Neural crest cell (in vitro differentiated cells): Measurements from ENCODE around the gene PLA2G2E. TPM values are rescaled to one million over a fixed set of nuclear protein-coding genes. Genes with fewer than 3 reads are reported as not detected.
"Not testable (repeated sequence)": the region's sequence is repeated elsewhere in the genome, so short reads cannot be mapped to it uniquely, and the experiment has no call there.

Experiments
- DNase-seq: peaks from one replicate; pipeline ENCODE4 v3.0.0; 2021; ENCODE audit warnings: low read depth, mixed read lengths, low spot score
- H3K27ac Mint-ChIP-seq: one replicate; pipeline ENCODE4 v1.8.0; 2021; ENCODE audit warnings: mild to moderate bottlenecking, mixed read lengths; ENCODE audit not compliant: unreplicated experiment
- H3K27me3 Mint-ChIP-seq: 2 replicates; pipeline ENCODE4 v1.8.0; 2021; ENCODE audit warnings: low read depth, mild to moderate bottlenecking, mixed read lengths
- H3K36me3 Mint-ChIP-seq: 2 replicates; pipeline ENCODE4 v1.8.0; 2021; ENCODE audit warnings: low read depth, mild to moderate bottlenecking, mixed read lengths
- H3K4me1 Mint-ChIP-seq: 2 replicates; pipeline ENCODE4 v1.8.0; 2021; ENCODE audit warnings: mixed read lengths
- H3K4me3 Mint-ChIP-seq: one replicate; pipeline ENCODE4 v1.8.0; 2021; ENCODE audit warnings: mild to moderate bottlenecking, mixed read lengths
- H3K9me3 Mint-ChIP-seq: 2 replicates; pipeline ENCODE4 v1.8.0; 2021; ENCODE audit warnings: mixed read lengths
- total RNA-seq: library from RNA; stranded (reverse); gene quantifications from 2 replicates; pipeline ENCODE4 v1.2.1, GENCODE V29; 2021
- TF ChIP-seq, protein P1 (sequence below): fragments of 200-600 bp; sonication (generic); conservative IDR thresholded peaks from 2 replicates; pipeline ENCODE4 v1.5.0; 2021; ENCODE audit warnings: antibody characterized with exemption, mild to moderate bottlenecking

Gene PLA2G2E
- total RNA-seq, 1 donor from 2014 or later, result not detected

DNA sequence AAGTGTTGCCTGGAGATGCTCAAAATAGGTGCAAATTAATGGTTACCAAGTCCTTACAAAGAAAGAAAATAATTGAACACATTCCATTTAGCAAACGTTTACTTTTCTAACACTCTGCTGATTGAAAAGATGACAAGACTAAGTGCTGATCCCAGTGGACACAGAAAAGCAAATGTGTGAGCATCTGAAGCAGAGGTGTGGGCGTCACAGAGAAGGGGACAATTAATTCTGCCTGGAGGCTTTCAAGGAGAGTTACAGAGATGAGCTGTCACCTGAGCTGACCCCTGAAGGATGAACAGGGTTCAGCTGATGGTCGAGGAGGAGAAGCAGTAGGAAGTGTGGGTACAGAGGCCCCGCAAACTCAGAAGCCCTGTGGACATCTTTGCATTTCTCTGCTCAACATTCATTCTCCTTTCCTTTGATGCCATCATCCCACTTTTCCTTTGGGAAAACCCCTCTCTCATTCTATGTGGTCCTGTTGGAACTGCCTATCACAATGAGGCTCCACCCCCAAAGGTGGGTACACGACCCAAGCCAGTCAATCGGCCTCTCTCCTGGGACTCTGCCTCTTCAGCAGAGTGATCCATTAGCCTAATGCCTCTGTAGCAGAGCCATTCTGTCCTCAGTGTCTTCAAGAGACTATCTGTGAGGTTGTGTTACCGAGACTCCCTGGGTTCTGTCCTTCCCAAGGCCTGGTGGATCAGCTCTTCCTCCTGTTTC is 17.2 kb upstream of the PLA2G2E start:
- TF ChIP-seq, protein P1, sequence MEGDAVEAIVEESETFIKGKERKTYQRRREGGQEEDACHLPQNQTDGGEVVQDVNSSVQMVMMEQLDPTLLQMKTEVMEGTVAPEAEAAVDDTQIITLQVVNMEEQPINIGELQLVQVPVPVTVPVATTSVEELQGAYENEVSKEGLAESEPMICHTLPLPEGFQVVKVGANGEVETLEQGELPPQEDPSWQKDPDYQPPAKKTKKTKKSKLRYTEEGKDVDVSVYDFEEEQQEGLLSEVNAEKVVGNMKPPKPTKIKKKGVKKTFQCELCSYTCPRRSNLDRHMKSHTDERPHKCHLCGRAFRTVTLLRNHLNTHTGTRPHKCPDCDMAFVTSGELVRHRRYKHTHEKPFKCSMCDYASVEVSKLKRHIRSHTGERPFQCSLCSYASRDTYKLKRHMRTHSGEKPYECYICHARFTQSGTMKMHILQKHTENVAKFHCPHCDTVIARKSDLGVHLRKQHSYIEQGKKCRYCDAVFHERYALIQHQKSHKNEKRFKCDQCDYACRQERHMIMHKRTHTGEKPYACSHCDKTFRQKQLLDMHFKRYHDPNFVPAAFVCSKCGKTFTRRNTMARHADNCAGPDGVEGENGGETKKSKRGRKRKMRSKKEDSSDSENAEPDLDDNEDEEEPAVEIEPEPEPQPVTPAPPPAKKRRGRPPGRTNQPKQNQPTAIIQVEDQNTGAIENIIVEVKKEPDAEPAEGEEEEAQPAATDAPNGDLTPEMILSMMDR, result no peak
- H3K36me3 Mint-ChIP-seq, result peaks cover 3% of the 10 kb centered on the region
- H3K27ac Mint-ChIP-seq, result no peak overlapping the region
- no peak overlapping the region for H3K4me3 Mint-ChIP-seq
- H3K9me3 Mint-ChIP-seq, result peaks cover 4% of the 10 kb centered on the region
- H3K4me1 Mint-ChIP-seq, result peaks cover 21% of the 10 kb centered on the region
- DNase-seq, result no peak
- H3K27me3 Mint-ChIP-seq, result no peaks in the 10 kb centered on the region

- Mint-ChIP-seq H3K27me3 (no peaks in the 10 kb centered on the region), H3K27ac (no peak overlapping the region), H3K36me3 (peaks cover 3% of the 10 kb centered on the region), H3K9me3 (peaks cover 4% of the 10 kb centered on the region), H3K4me3 (no peak overlapping the region), H3K4me1 (peaks cover 21% of the 10 kb centered on the region)
- TF ChIP-seq, protein P1, result no peak
- DNase-seq, result no peak
These were observed 15.1 kb upstream of the PLA2G2E start for GRCh38 chr1:19938472-19938871.

DNA sequence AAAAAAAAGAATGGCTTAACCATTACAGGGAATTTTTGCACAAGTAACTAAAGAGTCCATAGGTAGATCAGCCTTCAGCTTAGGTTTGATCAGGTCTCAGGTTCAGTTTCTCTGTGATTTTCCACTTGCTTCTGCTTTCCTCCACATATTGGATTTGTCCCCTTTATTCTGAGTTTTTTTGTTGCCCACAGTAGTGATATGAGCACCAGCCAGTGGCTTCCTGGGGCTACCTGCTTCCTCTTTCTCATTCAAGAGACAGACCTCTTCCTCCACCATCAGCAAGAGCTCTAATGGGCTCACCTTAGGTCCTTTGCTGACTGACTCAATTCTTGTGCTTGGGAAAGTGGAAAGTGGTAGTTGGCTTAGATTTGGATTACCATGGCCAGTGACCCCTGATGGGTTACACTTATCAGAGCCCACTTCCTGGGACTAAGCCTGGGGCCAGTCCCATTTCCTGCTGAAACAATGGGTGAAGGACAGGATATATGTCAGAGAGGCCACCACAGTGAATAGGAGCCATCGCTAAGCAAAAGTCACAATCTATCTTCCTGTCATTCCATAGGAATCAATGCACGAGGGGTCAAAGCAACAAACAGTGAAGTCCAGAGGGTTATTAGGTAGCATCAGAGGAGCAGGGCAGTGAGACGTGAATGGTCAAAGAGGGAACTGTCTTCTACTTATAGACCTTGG is 12.8 kb upstream of the PLA2G2E start:
- Mint-ChIP-seq H3K36me3 (peaks cover 7% of the 10 kb centered on the region), H3K27ac (no peak overlapping the region), H3K4me1 (peaks cover 16% of the 10 kb centered on the region), H3K27me3 (no peaks in the 10 kb centered on the region), H3K4me3 (no peak overlapping the region), H3K9me3 (peaks cover 11% of the 10 kb centered on the region)
- TF ChIP-seq, protein P1, result no peak
- no peak for DNase-seq

DNA sequence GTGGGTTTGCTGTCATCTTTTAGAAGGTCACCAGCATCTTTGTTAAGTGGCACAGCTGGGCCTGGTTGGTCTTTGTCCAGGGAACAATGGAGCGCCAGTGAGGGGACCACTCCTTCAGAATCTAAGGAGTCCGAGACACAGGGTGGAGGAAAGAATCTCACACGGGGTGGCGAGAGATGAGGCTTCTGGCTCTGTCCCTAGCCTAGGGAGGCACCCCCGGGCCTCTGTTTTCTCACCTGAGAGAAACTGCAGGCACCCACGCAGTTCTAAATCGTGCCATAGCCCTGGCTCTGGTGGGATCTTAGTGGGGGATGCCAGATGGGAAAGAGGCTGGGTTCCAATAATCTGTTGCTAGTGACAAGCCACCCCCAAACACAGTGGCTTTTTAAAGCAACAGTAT is 10.9 kb upstream of the PLA2G2E start:
- Mint-ChIP-seq H3K4me3 (no peak overlapping the region), H3K27me3 (no peaks in the 10 kb centered on the region), H3K9me3 (peaks cover 10% of the 10 kb centered on the region), H3K36me3 (peaks cover 7% of the 10 kb centered on the region), H3K27ac (no peak overlapping the region), H3K4me1 (peaks cover 3% of the 10 kb centered on the region)
- no peak for DNase-seq
- TF ChIP-seq, protein P1, result no peak

GRCh38 chr1:19932866-19933265 is 9.4 kb upstream of the PLA2G2E start:
- H3K9me3 Mint-ChIP-seq, result peaks cover 10% of the 10 kb centered on the region
- H3K27ac Mint-ChIP-seq, result no peak overlapping the region
- peaks cover 7% of the 10 kb centered on the region for H3K36me3 Mint-ChIP-seq
- TF ChIP-seq, protein P1, result no peak
- H3K4me3 Mint-ChIP-seq, result no peak overlapping the region
- H3K27me3 Mint-ChIP-seq, result no peaks in the 10 kb centered on the region
- peaks cover 3% of the 10 kb centered on the region for H3K4me1 Mint-ChIP-seq
- DNase-seq, result no peak

GRCh38 chr1:19927130-19927421 is 3.7 kb upstream of the PLA2G2E start:
- H3K27ac Mint-ChIP-seq, H3K4me3 Mint-ChIP-seq, H3K9me3 Mint-ChIP-seq, DNase-seq, H3K36me3 Mint-ChIP-seq, H3K4me1 Mint-ChIP-seq, H3K27me3 Mint-ChIP-seq: not testable (repeated sequence)
